ENCODE measurements around the gene ERN1. TPM values are rescaled to one million over a fixed set of nuclear protein-coding genes. Genes with fewer than 3 reads are reported as not detected.

Gene ERN1
- polyA plus RNA-seq, 1 donor (not counting 4 experiments of a cell fraction or from before 2014, with no cell fraction given): 7.1 TPM

- H3K36me3 ChIP-seq (ENCODE audit: control insufficient read depth in 2 of 2, extremely low read depth in 1 of 2, insufficient read depth in 2 of 2, low read length in 2 of 2): peaks cover 21 to 40% of the 10 kb centered on the region in 2 experiments
- no peaks in the 10 kb centered on the region for H3K4me1 ChIP-seq (ENCODE audit: control insufficient read depth, extremely low read depth, insufficient read depth, low read length)
- no peaks in the 10 kb centered on the region for H4K20me1 ChIP-seq (ENCODE audit: control insufficient read depth, extremely low read depth, insufficient read depth, low read length)
- H3K4me3 ChIP-seq (ENCODE audit: control insufficient read depth in 2 of 3, extremely low read depth in 1 of 3, insufficient read depth in 2 of 3, low read depth in 1 of 3, low read length in 3 of 3): no peak overlapping the region
- H2AFZ ChIP-seq (ENCODE audit: control insufficient read depth, low read length): no peak overlapping the region
- H3K9me1 ChIP-seq (ENCODE audit: control insufficient read depth, extremely low read depth, insufficient read depth, low read length): no peaks in the 10 kb centered on the region
- no peak overlapping the region for H3K9ac ChIP-seq (ENCODE audit: control insufficient read depth, extremely low read depth, insufficient read depth, low read length)
- no peak for TF ChIP-seq CTCF (optimal IDR thresholded peaks at IDR 0.05 in 1 of 3, IDR thresholded peaks at IDR 0.05 in 1 of 3, conservative IDR thresholded peaks at IDR 0.05 in 1 of 3; ENCODE audit: extremely low read depth in 1 of 3, insufficient read depth in 2 of 3, low read length in 3 of 3)
- TF ChIP-seq EZH2 (IDR thresholded peaks at IDR 0.05; ENCODE audit: low read length): no peak
- dilution Hi-C loops (cut with MboI; ENCODE audit: extremely low pct_ligation_motif_present, low sequenced_read_pairs): no loop called here
- H3K79me2 ChIP-seq (ENCODE audit: control insufficient read depth, insufficient read depth, low read length): no peaks in the 10 kb centered on the region
- H3K27ac ChIP-seq (ENCODE audit: control insufficient read depth, insufficient read depth, low read length): no peak overlapping the region
- DNase-seq (ENCODE audit: low read depth, low spot score) (no peak), FAIRE-seq (no peak)
- H3K27me3 ChIP-seq (ENCODE audit: control insufficient read depth, extremely low read depth, insufficient read depth, low read length): no peaks in the 10 kb centered on the region
- H3K9me3 ChIP-seq (ENCODE audit: control insufficient read depth, low read depth, low read length): no peaks in the 10 kb centered on the region
- no peak overlapping the region for H3K4me2 ChIP-seq (ENCODE audit: control insufficient read depth, extremely low read depth, insufficient read depth, low read depth, low read length)
These were observed 25.2 kb upstream of the ERN1 start for GRCh38 chr17:64155129-64155528.

DNA sequence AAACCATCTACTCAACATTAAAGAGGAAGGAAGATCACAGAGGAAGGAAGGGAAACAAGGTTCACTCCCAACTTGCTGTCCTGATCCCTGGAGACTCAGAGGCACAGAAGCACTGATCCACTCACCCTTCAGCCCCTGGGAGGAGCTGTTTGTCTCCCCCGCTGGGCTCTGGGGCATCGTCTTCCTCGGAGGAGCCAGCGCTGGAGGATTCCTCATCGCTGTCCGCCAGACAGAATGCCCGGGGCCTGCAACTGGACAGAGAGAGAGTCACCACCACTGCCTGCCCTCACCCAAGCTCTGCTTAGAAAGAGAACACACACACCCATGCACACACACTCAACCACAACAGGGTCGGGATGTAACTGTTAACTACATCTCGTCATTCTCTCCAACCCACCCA, 24.8 kb upstream of the ERN1 start:
- no peak overlapping the region for H3K9ac ChIP-seq (ENCODE audit: control insufficient read depth, extremely low read depth, insufficient read depth, low read length)
- no peak overlapping the region for H2AFZ ChIP-seq (ENCODE audit: control insufficient read depth, low read length)
- no peak overlapping the region for H3K4me3 ChIP-seq (ENCODE audit: control insufficient read depth in 2 of 3, extremely low read depth in 1 of 3, insufficient read depth in 2 of 3, low read depth in 1 of 3, low read length in 3 of 3)
- FAIRE-seq (no peak), DNase-seq (ENCODE audit: low read depth, low spot score) (no peak)
- no peaks in the 10 kb centered on the region for H3K9me1 ChIP-seq (ENCODE audit: control insufficient read depth, extremely low read depth, insufficient read depth, low read length)
- H4K20me1 ChIP-seq (ENCODE audit: control insufficient read depth, extremely low read depth, insufficient read depth, low read length): no peaks in the 10 kb centered on the region
- TF ChIP-seq EZH2 (IDR thresholded peaks at IDR 0.05; ENCODE audit: low read length): no peak
- TF ChIP-seq CTCF (optimal IDR thresholded peaks at IDR 0.05 in 1 of 3, IDR thresholded peaks at IDR 0.05 in 1 of 3, conservative IDR thresholded peaks at IDR 0.05 in 1 of 3; ENCODE audit: extremely low read depth in 1 of 3, insufficient read depth in 2 of 3, low read length in 3 of 3): no peak
- H3K4me2 ChIP-seq (ENCODE audit: control insufficient read depth, extremely low read depth, insufficient read depth, low read depth, low read length): no peak overlapping the region
- no peaks in the 10 kb centered on the region for H3K9me3 ChIP-seq (ENCODE audit: control insufficient read depth, low read depth, low read length)
- dilution Hi-C loops (cut with MboI; ENCODE audit: extremely low pct_ligation_motif_present, low sequenced_read_pairs): no loop called here
- no peaks in the 10 kb centered on the region for H3K27me3 ChIP-seq (ENCODE audit: control insufficient read depth, extremely low read depth, insufficient read depth, low read length)
- no peak overlapping the region for H3K27ac ChIP-seq (ENCODE audit: control insufficient read depth, insufficient read depth, low read length)
- peaks cover 21 to 40% of the 10 kb centered on the region in 2 experiments for H3K36me3 ChIP-seq (ENCODE audit: control insufficient read depth in 2 of 2, extremely low read depth in 1 of 2, insufficient read depth in 2 of 2, low read length in 2 of 2)
- H3K79me2 ChIP-seq (ENCODE audit: control insufficient read depth, insufficient read depth, low read length): no peaks in the 10 kb centered on the region
- no peaks in the 10 kb centered on the region for H3K4me1 ChIP-seq (ENCODE audit: control insufficient read depth, extremely low read depth, insufficient read depth, low read length)
